ENCODE results near the gene TP73. TPM values are rescaled to one million over a fixed set of nuclear protein-coding genes. Genes with fewer than 3 reads are reported as not detected.

The TP73 gene
- polyA plus RNA-seq, 1 donor from 2014 or later = not detected

GRCh38 chr1:3700631-3701030 is 48.3 kb downstream of the TP73 start:
- H3K9me2 ChIP-seq (ENCODE audit: insufficient read depth, low read length) = no peaks in the 10 kb centered on the region
- no peaks in the 10 kb centered on the region for H3K27me3 ChIP-seq (ENCODE audit: insufficient read depth, low read depth, low read length)
- no peaks in the 10 kb centered on the region for H4K20me1 ChIP-seq (ENCODE audit: insufficient read depth)
- H3K4me3 ChIP-seq (ENCODE audit: low read length) = no peak overlapping the region
- H3K27ac ChIP-seq (ENCODE audit: low read length) = no peak overlapping the region
- H3K9me3 ChIP-seq (ENCODE audit: low read length) = no peaks in the 10 kb centered on the region
- H3K4me2 ChIP-seq (ENCODE audit: low read length) = no peak overlapping the region
- no peaks in the 10 kb centered on the region for H3K36me3 ChIP-seq (ENCODE audit: insufficient read depth, low read length)
- no peaks in the 10 kb centered on the region for H3F3A ChIP-seq (ENCODE audit: insufficient read depth, low read length, poor library complexity, severe bottlenecking)
- H2AFZ ChIP-seq (ENCODE audit: low read depth, low read length) = no peak overlapping the region
- no peaks in the 10 kb centered on the region for H3K79me2 ChIP-seq (replicated peaks; ENCODE audit: insufficient read depth, low read length)
- H3K9ac ChIP-seq (ENCODE audit: low read length) = no peak overlapping the region
- TF ChIP-seq POLR2AphosphoS5 (IDR thresholded peaks at IDR 0.05) (no peak), EP300 (conservative IDR thresholded peaks at IDR 0.05; ENCODE audit: poor library complexity, severe bottlenecking) (no peak), CTCF (IDR thresholded peaks at IDR 0.05; ENCODE audit: poor library complexity, severe bottlenecking) (no peak), SMC3 (conservative IDR thresholded peaks at IDR 0.05; ENCODE audit: poor library complexity) (no peak), EZH2 (IDR thresholded peaks at IDR 0.05; ENCODE audit: borderline replicate concordance, insufficient read depth, low read length, poor library complexity, severe bottlenecking) (no peak), RAD21 (conservative IDR thresholded peaks at IDR 0.05) (no peak), TAF1 (IDR thresholded peaks at IDR 0.05; ENCODE audit: low read depth) (no peak), MXI1 (conservative IDR thresholded peaks at IDR 0.05; ENCODE audit: poor library complexity, severe bottlenecking) (no peak), REST (IDR thresholded peaks at IDR 0.05; ENCODE audit: borderline replicate concordance) (no peak)

- no peaks in the 10 kb centered on the region for H3K9me3 ChIP-seq (ENCODE audit: low read length)
- TF ChIP-seq EZH2 (IDR thresholded peaks at IDR 0.05; ENCODE audit: borderline replicate concordance, insufficient read depth, low read length, poor library complexity, severe bottlenecking) = no peak
- TF ChIP-seq POLR2AphosphoS5 (IDR thresholded peaks at IDR 0.05) = no peak
- TF ChIP-seq CTCF (IDR thresholded peaks at IDR 0.05; ENCODE audit: poor library complexity, severe bottlenecking) = no peak
- no peak for TF ChIP-seq MXI1 (conservative IDR thresholded peaks at IDR 0.05; ENCODE audit: poor library complexity, severe bottlenecking)
- no peak for TF ChIP-seq RAD21 (conservative IDR thresholded peaks at IDR 0.05)
- no peak for TF ChIP-seq EP300 (conservative IDR thresholded peaks at IDR 0.05; ENCODE audit: poor library complexity, severe bottlenecking)
- TF ChIP-seq SMC3 (conservative IDR thresholded peaks at IDR 0.05; ENCODE audit: poor library complexity) = no peak
- no peak for TF ChIP-seq REST (IDR thresholded peaks at IDR 0.05; ENCODE audit: borderline replicate concordance)
- TF ChIP-seq TAF1 (IDR thresholded peaks at IDR 0.05; ENCODE audit: low read depth) = no peak
- no peaks in the 10 kb centered on the region for H3K9me2 ChIP-seq (ENCODE audit: insufficient read depth, low read length)
- H2AFZ ChIP-seq (ENCODE audit: low read depth, low read length) = no peak overlapping the region
- no peak overlapping the region for H3K4me3 ChIP-seq (ENCODE audit: low read length)
- H3F3A ChIP-seq (ENCODE audit: insufficient read depth, low read length, poor library complexity, severe bottlenecking) = no peaks in the 10 kb centered on the region
- no peaks in the 10 kb centered on the region for H3K27me3 ChIP-seq (ENCODE audit: insufficient read depth, low read depth, low read length)
- no peak overlapping the region for H3K4me2 ChIP-seq (ENCODE audit: low read length)
- H3K9ac ChIP-seq (ENCODE audit: low read length) = no peak overlapping the region
- H3K36me3 ChIP-seq (ENCODE audit: insufficient read depth, low read length) = no peaks in the 10 kb centered on the region
- no peak overlapping the region for H3K27ac ChIP-seq (ENCODE audit: low read length)
- H3K79me2 ChIP-seq (replicated peaks; ENCODE audit: insufficient read depth, low read length) = no peaks in the 10 kb centered on the region
- H4K20me1 ChIP-seq (ENCODE audit: insufficient read depth) = no peaks in the 10 kb centered on the region
Measured at GRCh38 chr1:3702528-3702927, 50.2 kb downstream of the TP73 start.

All from neural cell (in vitro differentiated cells).